Measurements from ENCODE around the gene MIX23.

The MIX23 gene

GRCh38 chr3:122343654-122344053, 39.4 kb downstream of the MIX23 start:
- peaks cover 2% of the 10 kb centered on the region for H3K9me3 ChIP-seq (ENCODE audit: severe bottlenecking)
- no peaks in the 10 kb centered on the region for H3K27me3 ChIP-seq (ENCODE audit: insufficient read depth, low read depth, severe bottlenecking)
- no peak overlapping the region for H3K4me3 ChIP-seq (ENCODE audit: low read depth, low read length)
- no peak for DNase-seq
- TF ChIP-seq CTCF (IDR thresholded peaks at IDR 0.05; ENCODE audit: low read depth, low read length), result no peak
- no peak overlapping the region for H3K27ac ChIP-seq
- H3K36me3 ChIP-seq, result no peaks in the 10 kb centered on the region

- no peak overlapping the region for H3K27ac ChIP-seq
- TF ChIP-seq CTCF (IDR thresholded peaks at IDR 0.05; ENCODE audit: low read depth, low read length), result no peak
- no peaks in the 10 kb centered on the region for H3K27me3 ChIP-seq (ENCODE audit: insufficient read depth, low read depth, severe bottlenecking)
- H3K36me3 ChIP-seq, result no peaks in the 10 kb centered on the region
- peaks cover 2% of the 10 kb centered on the region for H3K9me3 ChIP-seq (ENCODE audit: severe bottlenecking)
- H3K4me3 ChIP-seq (ENCODE audit: low read depth, low read length), result no peak overlapping the region
- DNase-seq, result no peak
Observed at GRCh38 chr3:122342803-122343202, 40.2 kb downstream of the MIX23 start.

- Histone ChIP-seq H3K9me3 (ENCODE audit: severe bottlenecking) (no peaks in the 10 kb centered on the region), H3K27me3 (ENCODE audit: insufficient read depth, low read depth, severe bottlenecking) (no peaks in the 10 kb centered on the region), H3K27ac (no peak overlapping the region), H3K4me3 (ENCODE audit: low read depth, low read length) (no peak overlapping the region), H3K36me3 (no peaks in the 10 kb centered on the region)
- no peak for TF ChIP-seq CTCF (IDR thresholded peaks at IDR 0.05; ENCODE audit: low read depth, low read length)
- no peak for DNase-seq
Observed at GRCh38 chr3:122332551-122332950, 50.5 kb downstream of the MIX23 start.

GRCh38 chr3:122331886-122332285, 51.1 kb downstream of the MIX23 start:
- peak; percentile 19 for DNase-seq
- Histone ChIP-seq H3K4me3 (ENCODE audit: low read depth, low read length) (no peak overlapping the region), H3K27ac (no peak overlapping the region), H3K9me3 (ENCODE audit: severe bottlenecking) (no peaks in the 10 kb centered on the region), H3K36me3 (no peaks in the 10 kb centered on the region), H3K27me3 (ENCODE audit: insufficient read depth, low read depth, severe bottlenecking) (no peaks in the 10 kb centered on the region)
- no peak for TF ChIP-seq CTCF (IDR thresholded peaks at IDR 0.05; ENCODE audit: low read depth, low read length)

- H3K27me3 ChIP-seq (ENCODE audit: insufficient read depth, low read depth, severe bottlenecking), result no peaks in the 10 kb centered on the region
- H3K4me3 ChIP-seq (ENCODE audit: low read depth, low read length), result no peak overlapping the region
- H3K9me3 ChIP-seq (ENCODE audit: severe bottlenecking), result no peaks in the 10 kb centered on the region
- H3K27ac ChIP-seq, result no peak overlapping the region
- TF ChIP-seq CTCF (IDR thresholded peaks at IDR 0.05; ENCODE audit: low read depth, low read length), result no peak
- DNase-seq, result no peak
- no peaks in the 10 kb centered on the region for H3K36me3 ChIP-seq
Observed at GRCh38 chr3:122325769-122326168, 57.3 kb downstream of the MIX23 start.

GRCh38 chr3:122324871-122325323, 58.1 kb downstream of the MIX23 start, which contains the start of gene CSTA:
TSS of gene CSTA (plus strand) at chr3:122325248. CDS start at chr3:122325293, 45 bp downstream.
- H3K9me3 ChIP-seq (ENCODE audit: severe bottlenecking), result peaks cover 7% of the 10 kb centered on the region
- no peak for DNase-seq
- no peaks in the 10 kb centered on the region for H3K36me3 ChIP-seq
- H3K27me3 ChIP-seq (ENCODE audit: insufficient read depth, low read depth, severe bottlenecking), result no peaks in the 10 kb centered on the region
- TF ChIP-seq CTCF (IDR thresholded peaks at IDR 0.05; ENCODE audit: low read depth, low read length), result no peak
- no peak within 1 kb of the TSS for H3K27ac ChIP-seq
- H3K4me3 ChIP-seq (ENCODE audit: low read depth, low read length), result no peak within 1 kb of the TSS
